ENCODE data around the gene S1PR3.

Gene S1PR3

GRCh38 chr9:89039664-89040063 is 48.4 kb downstream of the S1PR3 start:
- no peak for DNase-seq

- no peak for DNase-seq
Measured at GRCh38 chr9:89042984-89043383, 51.7 kb downstream of the S1PR3 start.

- no peak for DNase-seq
Measured at GRCh38 chr9:89044104-89044503, 52.8 kb downstream of the S1PR3 start.

- no peak for DNase-seq
Measured at GRCh38 chr9:89044881-89045280, 53.6 kb downstream of the S1PR3 start.

GRCh38 chr9:89046832-89047231 is 55.6 kb downstream of the S1PR3 start:
- DNase-seq, result no peak

GRCh38 chr9:89047667-89048066 is 56.4 kb downstream of the S1PR3 start:
- DNase-seq, result no peak

- no peak for DNase-seq
Measured at GRCh38 chr9:89048616-89049015, 57.3 kb downstream of the S1PR3 start.

- DNase-seq, result no peak
Measured at GRCh38 chr9:89049646-89050045, 58.4 kb downstream of the S1PR3 start.

- no peak for DNase-seq
Measured at GRCh38 chr9:89051421-89052025, 60.3 kb downstream of the S1PR3 start.

GRCh38 chr9:89052470-89053097 is 61.3 kb downstream of the S1PR3 start:
- no peak for DNase-seq

- no peak for DNase-seq
Measured at GRCh38 chr9:89053301-89053700, 62.0 kb downstream of the S1PR3 start.

All from NCI-H1417 treated with DMSO at 0.1 percent for 48 hours (cell line).